ENCODE measurements around the gene CASTOR1. TPM values are rescaled to one million over a fixed set of nuclear protein-coding genes. Genes with fewer than 3 reads are reported as not detected.

The CASTOR1 gene
- total and polyA plus RNA-seq, 2 experiments from 2014 or later: 19.0 to 22.2 TPM

DNA sequence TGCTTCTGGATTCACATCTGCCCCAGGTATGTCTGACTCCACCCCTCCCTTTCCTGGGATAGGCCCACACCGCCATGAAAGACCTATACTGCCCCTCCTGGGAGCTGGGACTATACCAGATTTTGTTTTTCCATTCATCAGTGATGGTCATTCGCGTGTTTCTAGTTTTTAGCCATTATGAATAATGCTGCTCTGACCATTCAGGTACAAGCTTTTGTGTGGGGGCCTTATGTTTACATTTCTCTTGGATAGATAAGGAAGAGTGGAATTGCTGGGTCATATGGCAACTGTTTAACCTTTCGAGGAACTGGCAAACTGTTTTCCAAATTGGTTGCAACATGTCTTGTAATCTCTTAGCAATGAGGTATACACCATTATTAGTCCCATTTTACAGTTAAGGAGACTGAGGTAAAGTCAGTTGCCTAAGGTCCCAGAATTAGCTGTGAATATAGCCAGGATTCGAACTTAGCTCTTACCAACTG is 38.6 kb upstream of the CASTOR1 start:
- DNase-seq (ENCODE audit: low read depth in 1 of 2, low spot score in 1 of 2): no peak
- H3K36me3 ChIP-seq: peaks cover 2% of the 10 kb centered on the region
- no peak overlapping the region for H3K27ac ChIP-seq

DNA sequence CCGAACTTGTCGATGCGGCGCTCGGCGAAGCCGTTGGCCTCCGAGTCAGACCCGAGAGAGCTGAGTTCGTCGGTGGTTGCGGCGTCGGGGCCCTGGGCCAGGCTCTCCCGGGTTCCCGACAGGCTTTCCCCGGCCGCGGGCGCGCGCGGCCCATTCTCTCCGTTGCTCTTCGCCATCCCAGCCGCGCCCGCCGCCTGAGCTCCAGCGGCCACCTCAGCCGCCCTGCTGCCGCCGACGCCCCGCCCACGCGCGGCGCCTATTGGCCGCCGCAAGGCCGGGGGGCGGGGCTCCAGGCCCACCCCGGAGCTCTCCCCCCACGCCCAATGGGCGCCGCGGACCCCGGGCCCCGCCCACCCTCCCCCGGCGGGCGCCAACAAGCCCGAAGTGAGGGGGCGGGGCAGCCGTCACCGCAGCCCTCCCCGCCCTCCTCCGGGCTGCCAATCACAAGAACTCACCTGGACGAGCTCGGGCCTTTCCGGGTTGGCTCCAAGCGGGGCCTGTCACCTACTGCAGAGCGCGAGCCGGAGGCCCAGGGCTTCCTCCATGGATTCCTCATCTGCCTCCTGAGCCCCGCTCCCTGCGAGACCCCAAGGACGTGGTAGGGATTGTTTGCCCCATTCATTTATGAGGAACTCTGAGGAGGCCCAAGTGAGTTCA is 37.5 kb upstream of the CASTOR1 start, which contains the start of gene TBC1D10A:
Gene TBC1D10A (minus strand): TSS at position 236 of the 657 bp plus-strand sequence. CDS start 60 bp downstream, at position 176.
- H3K36me3 ChIP-seq: no peaks in the 10 kb centered on the region
- H3K4me3 ChIP-seq: peak within 1 kb of the TSS; percentile 79
- DNase-seq (ENCODE audit: low read depth in 1 of 2, low spot score in 1 of 2): peak; percentile 94 to 96
- H3K4me1 ChIP-seq (ENCODE audit: low read depth): peaks cover 12% of the 10 kb centered on the region
- peak within 1 kb of the TSS; percentile 61 for H3K27ac ChIP-seq
- TF ChIP-seq, protein P1, sequence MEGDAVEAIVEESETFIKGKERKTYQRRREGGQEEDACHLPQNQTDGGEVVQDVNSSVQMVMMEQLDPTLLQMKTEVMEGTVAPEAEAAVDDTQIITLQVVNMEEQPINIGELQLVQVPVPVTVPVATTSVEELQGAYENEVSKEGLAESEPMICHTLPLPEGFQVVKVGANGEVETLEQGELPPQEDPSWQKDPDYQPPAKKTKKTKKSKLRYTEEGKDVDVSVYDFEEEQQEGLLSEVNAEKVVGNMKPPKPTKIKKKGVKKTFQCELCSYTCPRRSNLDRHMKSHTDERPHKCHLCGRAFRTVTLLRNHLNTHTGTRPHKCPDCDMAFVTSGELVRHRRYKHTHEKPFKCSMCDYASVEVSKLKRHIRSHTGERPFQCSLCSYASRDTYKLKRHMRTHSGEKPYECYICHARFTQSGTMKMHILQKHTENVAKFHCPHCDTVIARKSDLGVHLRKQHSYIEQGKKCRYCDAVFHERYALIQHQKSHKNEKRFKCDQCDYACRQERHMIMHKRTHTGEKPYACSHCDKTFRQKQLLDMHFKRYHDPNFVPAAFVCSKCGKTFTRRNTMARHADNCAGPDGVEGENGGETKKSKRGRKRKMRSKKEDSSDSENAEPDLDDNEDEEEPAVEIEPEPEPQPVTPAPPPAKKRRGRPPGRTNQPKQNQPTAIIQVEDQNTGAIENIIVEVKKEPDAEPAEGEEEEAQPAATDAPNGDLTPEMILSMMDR (IDR thresholded peaks at IDR 0.05; ENCODE audit: low read depth, low read length): no peak
- H3K9me3 ChIP-seq (ENCODE audit: low read depth): no peaks in the 10 kb centered on the region
- no peaks in the 10 kb centered on the region for H3K27me3 ChIP-seq

More for the DNA sequence above, 38.6 kb upstream of the CASTOR1 start:
- H3K4me1 ChIP-seq (ENCODE audit: low read depth): peaks cover 12% of the 10 kb centered on the region
- TF ChIP-seq, protein P1 (IDR thresholded peaks at IDR 0.05; ENCODE audit: low read depth, low read length): no peak
- H3K9me3 ChIP-seq (ENCODE audit: low read depth): no peaks in the 10 kb centered on the region
- no peak overlapping the region for H3K4me3 ChIP-seq
- H3K27me3 ChIP-seq: no peaks in the 10 kb centered on the region

DNA sequence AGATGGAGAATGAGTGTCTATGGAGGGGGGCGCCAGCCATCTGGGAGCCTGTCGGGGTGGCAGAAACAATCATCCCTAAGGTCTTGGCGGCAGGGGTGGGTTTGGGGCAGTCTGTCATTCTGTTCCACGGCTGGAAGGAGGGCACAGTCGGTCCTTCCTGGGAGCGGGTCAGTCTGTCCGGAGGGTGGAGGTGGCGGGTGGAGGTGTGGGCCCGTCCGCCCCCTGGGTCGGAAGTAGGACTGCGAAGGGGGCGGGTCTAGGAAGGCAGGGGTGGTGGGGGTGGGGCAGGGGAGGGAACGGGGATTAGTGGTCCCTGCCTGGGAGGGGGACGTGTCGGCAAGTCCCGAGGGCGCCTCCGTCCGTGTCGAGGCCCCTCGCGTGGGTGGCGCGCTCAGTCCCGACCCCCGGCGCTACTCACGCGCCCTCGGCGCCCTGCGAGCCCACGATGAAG is 37.0 kb upstream of the CASTOR1 start:
- peak overlapping the region; percentile 79 for H3K4me3 ChIP-seq
- no peaks in the 10 kb centered on the region for H3K9me3 ChIP-seq (ENCODE audit: low read depth)
- DNase-seq (ENCODE audit: low read depth in 1 of 2, low spot score in 1 of 2): peak in 1 of 2 donors; percentile 35
- TF ChIP-seq, protein P1 (IDR thresholded peaks at IDR 0.05; ENCODE audit: low read depth, low read length): no peak
- H3K4me1 ChIP-seq (ENCODE audit: low read depth): peaks cover 12% of the 10 kb centered on the region
- no peaks in the 10 kb centered on the region for H3K27me3 ChIP-seq
- no peaks in the 10 kb centered on the region for H3K36me3 ChIP-seq
- H3K27ac ChIP-seq: no peak overlapping the region

DNA sequence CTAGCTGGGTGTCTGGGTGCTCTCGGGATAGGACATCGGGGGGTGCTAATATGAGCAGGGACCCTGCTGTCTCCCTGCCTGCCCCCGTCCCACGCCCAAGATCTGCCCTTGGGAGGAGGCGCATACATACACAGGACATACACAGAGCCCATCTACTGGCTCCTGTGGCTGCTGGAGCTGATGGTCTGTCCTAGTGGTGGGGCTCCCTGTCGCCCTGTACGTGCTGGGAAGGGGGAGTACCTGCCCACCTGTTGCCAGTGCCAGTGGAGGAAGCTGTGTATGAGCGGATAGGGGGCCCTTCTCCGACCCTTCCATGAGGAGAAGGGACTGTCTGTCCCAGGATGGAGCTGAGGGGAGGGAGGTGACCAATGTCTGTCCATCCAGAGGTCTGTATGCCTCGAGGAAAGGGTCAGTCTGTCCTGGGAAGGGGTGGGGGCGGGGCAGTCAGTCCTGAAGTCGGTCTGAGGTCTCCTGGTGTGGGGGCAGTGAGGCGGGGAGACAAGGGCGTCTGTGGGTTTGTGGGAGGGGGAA is 36.5 kb upstream of the CASTOR1 start:
- TF ChIP-seq, protein P1 (IDR thresholded peaks at IDR 0.05; ENCODE audit: low read depth, low read length): no peak
- H3K27ac ChIP-seq: peak overlapping the region; percentile 9
- H3K27me3 ChIP-seq: no peaks in the 10 kb centered on the region
- peak overlapping the region; percentile 79 for H3K4me3 ChIP-seq
- DNase-seq (ENCODE audit: low read depth in 1 of 2, low spot score in 1 of 2): no peak
- H3K9me3 ChIP-seq (ENCODE audit: low read depth): no peaks in the 10 kb centered on the region
- H3K4me1 ChIP-seq (ENCODE audit: low read depth): peaks cover 12% of the 10 kb centered on the region
- no peaks in the 10 kb centered on the region for H3K36me3 ChIP-seq

DNA sequence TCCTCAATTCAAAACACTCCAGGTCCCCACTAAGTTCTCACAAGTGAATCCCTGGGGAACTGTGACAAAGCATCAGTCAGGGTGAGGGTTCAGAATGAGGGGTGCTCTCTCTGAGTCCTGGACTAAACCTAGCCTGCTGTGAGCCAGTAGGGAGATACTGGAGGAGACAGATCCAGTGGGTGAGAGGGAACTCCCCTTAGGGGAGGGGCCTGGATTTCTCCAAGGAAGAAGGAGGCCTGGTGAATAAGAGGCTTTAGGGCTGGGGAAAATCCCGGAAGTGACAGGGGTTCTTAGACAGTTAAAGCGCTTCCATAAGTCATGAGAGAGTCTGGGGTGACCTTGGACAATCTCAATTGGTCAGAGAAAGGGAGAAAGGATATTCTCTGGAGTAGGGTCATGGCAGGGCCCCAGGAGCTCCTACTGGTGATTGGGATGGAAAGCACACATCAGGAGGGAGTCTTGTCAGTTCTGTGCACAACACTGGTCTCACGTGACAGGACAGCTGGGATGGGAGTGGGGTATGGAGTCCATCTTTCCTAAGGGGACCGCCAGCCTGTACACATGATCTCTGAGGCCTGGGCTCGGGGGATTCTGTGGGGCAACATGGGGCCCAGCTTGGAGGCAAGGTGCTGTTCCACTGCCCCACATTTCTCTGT is 35.9 kb upstream of the CASTOR1 start:
- no peaks in the 10 kb centered on the region for H3K27me3 ChIP-seq
- peak overlapping the region; percentile 9 for H3K27ac ChIP-seq
- H3K4me1 ChIP-seq (ENCODE audit: low read depth): peaks cover 12% of the 10 kb centered on the region
- H3K36me3 ChIP-seq: no peaks in the 10 kb centered on the region
- H3K9me3 ChIP-seq (ENCODE audit: low read depth): no peaks in the 10 kb centered on the region
- H3K4me3 ChIP-seq: peak overlapping the region; percentile 79
- DNase-seq (ENCODE audit: low read depth in 1 of 2, low spot score in 1 of 2): peak; percentile 6 to 85
- TF ChIP-seq, protein P1 (IDR thresholded peaks at IDR 0.05; ENCODE audit: low read depth, low read length): no peak

Data from cardiac muscle cell (in vitro differentiated cells and primary cell).